Neural progenitor cell (in vitro differentiated cells): Measurements from ENCODE around the gene CHMP2B.

Experiments
- EZH2 ChIP-seq: fragments of 200-600 bp; sonication (generic); IDR thresholded peaks from 2 replicates; pipeline ENCODE4 v1.6.1; 2017; ENCODE audit warnings: antibody characterized with exemption, mild to moderate bottlenecking, moderate library complexity
- EZH2phosphoT487 ChIP-seq: fragments of 200-600 bp; sonication (generic); IDR thresholded peaks from 2 replicates; pipeline ENCODE4 v1.6.1; 2017; ENCODE audit warnings: antibody characterized with exemption
- TF ChIP-seq, protein P1 (sequence below): fragments of 200-600 bp; sonication (generic); IDR thresholded peaks from 2 replicates; pipeline ENCODE4 v1.5.1; 2017; ENCODE audit warnings: antibody characterized with exemption, mild to moderate bottlenecking

DNA sequence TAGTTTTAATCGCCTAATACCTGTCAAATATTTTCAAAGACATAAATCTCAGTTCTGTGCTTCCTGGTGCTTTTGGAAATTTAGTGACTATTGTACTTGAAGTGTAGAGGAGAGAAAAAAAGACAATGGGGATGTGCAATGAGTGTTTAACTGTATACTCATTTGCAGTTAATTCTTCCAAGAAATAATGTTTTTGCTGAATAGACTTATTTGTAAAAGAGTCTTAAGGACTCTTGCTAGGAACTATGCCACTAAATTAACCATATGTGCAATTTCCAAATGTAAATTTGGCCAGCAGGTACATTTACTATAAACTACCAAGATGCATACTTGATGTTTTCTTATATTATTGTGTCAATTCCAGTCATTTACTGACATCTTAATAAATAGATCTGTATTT, 2.0 kb downstream of the CHMP2B start:
- TF ChIP-seq, protein P1, sequence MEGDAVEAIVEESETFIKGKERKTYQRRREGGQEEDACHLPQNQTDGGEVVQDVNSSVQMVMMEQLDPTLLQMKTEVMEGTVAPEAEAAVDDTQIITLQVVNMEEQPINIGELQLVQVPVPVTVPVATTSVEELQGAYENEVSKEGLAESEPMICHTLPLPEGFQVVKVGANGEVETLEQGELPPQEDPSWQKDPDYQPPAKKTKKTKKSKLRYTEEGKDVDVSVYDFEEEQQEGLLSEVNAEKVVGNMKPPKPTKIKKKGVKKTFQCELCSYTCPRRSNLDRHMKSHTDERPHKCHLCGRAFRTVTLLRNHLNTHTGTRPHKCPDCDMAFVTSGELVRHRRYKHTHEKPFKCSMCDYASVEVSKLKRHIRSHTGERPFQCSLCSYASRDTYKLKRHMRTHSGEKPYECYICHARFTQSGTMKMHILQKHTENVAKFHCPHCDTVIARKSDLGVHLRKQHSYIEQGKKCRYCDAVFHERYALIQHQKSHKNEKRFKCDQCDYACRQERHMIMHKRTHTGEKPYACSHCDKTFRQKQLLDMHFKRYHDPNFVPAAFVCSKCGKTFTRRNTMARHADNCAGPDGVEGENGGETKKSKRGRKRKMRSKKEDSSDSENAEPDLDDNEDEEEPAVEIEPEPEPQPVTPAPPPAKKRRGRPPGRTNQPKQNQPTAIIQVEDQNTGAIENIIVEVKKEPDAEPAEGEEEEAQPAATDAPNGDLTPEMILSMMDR, result no peak
- TF ChIP-seq EZH2 (no peak), EZH2phosphoT487 (no peak)
